Esophagus muscularis mucosa (tissue), 3 donors: ENCODE measurements around the gene TAT.

Experiments used
- CTCF ChIP-seq, 3 experiments: fragments of 200-600 bp in 2 of 3; fragments of 450-650 bp in 1 of 3; sonication (generic) in 2 of 3; IDR thresholded peaks; one replicate each; pipeline ENCODE4 v1.5.1; 2017 to 2019; ENCODE audit warnings: antibody characterized with exemption in 3 of 3, mild to moderate bottlenecking in 2 of 3, moderate library complexity in 1 of 3
- POLR2A ChIP-seq: fragments of 450-650 bp; IDR thresholded peaks from one replicate; pipeline ENCODE4 v1.6.1; 2017; ENCODE audit warnings: antibody characterized with exemption, moderate library complexity, mild to moderate bottlenecking, low read depth
- POLR2AphosphoS5 ChIP-seq, 2 donors: sonication (generic); formaldehyde crosslinking; IDR thresholded peaks; one replicate each; pipeline ENCODE4 v1.6.1; 2017; ENCODE audit warnings: antibody characterized with exemption in 2 of 2

- TF ChIP-seq CTCF (IDR thresholded peaks at IDR 0.05) (no peak), POLR2A (no peak), POLR2AphosphoS5 (IDR thresholded peaks at IDR 0.05) (no peak)
These were observed 56.3 kb downstream of the TAT start for GRCh38 chr16:71520550-71520949.
